GM19238 (cell line): ENCODE data around the gene CIAO2B.

Experiments
- DNase-seq: peaks from one replicate; pipeline ENCODE4 v3.0.0; 2011; ENCODE audit warnings: low spot score; ENCODE audit not compliant: insufficient read length

The CIAO2B gene

DNA sequence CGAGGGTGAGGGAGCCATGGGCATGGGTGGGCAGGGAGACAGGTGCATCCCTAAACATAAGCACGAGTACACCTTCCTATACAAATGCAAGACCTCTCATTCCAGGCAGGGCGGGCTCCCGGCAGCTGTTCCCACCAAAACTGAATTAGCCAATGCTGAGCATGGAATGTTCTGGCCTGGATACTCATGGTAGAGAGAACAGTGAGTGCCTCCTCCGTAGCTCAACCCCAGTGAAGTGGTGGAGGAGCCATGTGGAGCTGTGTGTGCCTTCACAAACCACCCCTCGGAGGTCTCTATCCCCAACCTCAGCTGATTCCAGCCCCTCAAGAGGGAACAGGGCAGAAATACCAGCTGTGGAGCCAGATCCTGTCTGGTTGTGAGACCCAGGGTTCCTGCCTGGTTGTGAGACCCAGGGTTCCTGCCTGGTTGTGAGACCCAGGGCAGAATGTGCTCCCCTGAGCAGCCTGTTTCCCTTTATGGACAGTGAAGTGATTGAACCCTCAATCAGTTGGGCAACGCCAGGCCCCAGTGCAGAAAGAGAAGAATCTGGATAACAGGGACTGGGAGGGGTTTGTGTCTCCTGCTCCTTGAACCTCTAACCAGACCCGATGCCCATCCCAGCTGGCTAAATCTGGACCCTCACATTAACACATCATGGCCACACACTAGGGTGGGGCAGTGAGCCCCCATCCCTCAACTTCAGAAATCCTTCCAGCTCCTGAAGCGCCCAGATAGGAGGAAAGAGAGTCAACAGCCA, 13.1 kb downstream of the CIAO2B start:
- DNase-seq = no peak

DNA sequence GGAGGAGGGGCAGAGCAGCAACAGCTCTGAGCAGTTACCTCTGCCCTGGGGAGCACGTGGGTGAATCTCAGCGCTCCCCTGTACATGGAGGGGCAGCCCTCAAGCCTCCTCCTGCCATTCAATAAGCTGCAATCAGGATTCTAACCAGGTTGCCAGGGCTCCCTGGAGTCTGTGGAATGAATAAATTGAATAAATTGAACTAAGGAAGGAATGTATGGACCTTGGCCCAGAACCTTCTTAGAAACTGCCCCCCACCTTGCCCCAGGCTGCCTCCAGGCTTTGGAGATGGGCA, 14.0 kb downstream of the CIAO2B start:
- DNase-seq = no peak

DNA sequence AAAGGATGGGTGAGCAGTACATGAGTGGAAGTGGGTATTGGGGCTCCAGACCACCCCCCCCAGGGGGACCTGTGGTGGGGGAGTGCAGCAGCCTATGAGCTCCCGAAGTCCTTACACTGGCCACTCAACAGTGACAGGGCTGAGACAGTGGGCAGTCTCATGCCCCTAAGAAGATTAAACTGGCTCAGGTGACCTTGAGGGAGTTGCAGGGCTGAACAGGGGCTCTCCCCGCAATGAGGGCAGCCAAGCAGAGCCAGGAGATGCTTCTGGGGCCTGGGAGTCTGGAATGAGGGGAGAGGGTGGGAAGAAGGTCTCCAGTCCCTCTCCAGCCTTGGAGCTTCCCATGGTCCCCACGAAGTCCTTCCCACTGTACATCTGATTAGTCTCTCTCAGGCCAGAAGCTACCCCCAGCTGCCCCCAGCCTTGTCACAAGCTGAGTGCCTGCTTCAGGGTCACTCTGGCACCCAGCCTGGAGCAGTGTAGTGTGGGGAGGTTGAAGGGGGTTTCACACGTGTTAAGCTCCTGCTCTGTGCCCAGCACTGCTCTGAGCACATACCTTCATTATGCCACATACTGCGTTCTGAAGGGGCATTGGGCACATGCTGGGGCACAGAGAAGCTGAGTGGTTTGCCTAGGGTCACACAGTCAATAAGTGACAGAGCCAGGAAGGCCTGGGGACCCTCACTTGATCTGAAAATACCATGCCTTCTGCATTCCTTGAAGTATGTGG, 14.5 kb downstream of the CIAO2B start:
- no peak for DNase-seq

DNA sequence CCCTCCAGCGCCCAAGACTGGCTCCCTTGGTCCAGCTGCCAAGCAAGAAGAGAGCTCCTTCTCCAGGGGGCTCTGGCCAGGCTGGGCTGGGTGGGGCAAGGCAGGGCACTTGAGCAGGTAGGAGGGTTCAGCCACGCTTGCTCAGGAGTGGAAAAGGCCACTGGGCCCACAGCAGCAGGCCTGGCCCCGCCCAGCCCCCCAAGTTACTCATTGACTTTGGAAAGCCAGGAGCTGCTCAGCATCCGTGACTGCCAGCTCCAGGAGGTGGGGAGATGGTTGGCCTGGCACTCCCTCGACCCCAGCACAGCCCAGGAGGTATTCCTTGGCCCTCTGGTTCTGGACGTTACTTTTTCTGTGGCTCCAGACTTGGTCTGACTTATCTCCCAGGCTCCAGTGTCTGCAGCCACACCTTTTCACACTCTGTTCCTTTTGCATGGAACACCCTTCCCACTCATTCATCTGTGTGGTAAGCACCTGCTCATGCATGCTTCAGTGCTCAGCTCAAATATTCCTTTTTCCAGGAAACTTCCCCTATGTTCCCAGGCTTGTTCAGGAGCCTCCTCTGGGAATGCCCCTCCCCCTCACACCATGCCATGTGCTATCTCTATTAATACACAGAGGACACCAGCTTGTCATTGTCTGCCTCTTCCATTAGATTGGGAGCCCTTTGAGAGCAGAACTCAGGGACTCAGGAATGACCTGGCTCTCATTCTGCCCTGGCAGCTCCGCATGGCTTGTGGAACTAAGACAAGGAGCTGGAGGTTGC, 15.2 kb downstream of the CIAO2B start, which contains the start of gene CDH16:
TSS of gene CDH16 (minus strand) at position 83 of the 766 bp plus-strand sequence. CDS start 820 bp downstream, outside the sequence.
- DNase-seq = no peak

DNA sequence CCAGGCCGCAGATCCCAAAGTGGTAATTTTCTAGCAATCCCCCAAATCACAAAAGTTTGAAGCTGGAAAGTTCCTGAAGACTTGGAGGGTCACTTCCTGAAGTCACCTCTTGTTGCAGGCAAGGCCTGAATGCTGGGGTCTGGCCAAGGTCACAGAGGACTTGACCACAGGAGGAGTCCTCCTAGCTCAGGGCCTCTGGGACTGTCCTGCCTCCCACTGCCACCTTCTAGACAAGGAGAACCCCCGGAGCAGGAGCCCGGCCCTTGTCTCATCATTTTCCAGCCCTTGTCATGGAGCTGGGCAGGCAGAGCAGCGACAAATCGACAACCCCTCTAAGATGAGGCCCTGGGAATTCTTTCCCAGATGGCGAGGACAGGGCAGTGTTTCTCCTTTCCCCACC, 15.8 kb downstream of the CIAO2B start:
- no peak for DNase-seq

DNA sequence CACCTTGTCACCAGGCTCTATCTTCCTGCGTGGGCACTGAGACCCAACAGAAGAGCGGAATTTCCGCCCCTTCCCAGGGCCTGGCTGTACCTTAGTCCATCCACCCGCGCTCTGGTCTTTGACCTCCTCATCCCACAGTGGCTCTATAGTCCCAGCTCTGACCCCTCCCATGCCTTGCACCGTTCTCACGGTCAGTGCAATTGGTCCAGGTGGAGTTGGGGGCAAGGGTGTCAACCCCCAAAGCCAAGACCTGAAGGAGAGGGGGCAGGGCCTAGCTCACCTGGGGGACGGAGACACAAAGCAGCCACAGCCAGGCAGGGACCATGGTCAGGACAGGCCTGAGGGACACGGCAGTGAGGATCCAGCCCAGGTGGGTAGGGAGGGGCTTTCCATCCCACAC, 16.5 kb downstream of the CIAO2B start:
- DNase-seq = no peak

DNA sequence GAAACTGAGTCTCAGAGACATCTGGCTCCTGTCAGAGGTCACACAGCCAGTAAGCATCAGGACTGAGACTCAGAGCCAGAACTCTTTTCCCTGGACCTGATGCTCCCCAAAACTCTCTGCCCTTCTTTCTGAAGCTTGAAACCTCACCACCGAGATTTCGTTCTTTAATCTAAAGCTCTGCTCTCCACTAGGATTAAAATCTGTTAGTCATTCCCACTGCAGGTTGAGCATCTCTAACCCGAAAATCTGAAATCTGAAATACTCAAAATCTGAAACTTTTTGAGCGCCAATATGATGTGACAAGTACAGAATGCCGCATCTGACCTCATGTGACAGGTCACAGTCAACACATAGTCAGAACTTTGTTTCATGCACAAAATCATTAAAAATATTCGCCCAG, 17.7 kb downstream of the CIAO2B start:
- DNase-seq = no peak

DNA sequence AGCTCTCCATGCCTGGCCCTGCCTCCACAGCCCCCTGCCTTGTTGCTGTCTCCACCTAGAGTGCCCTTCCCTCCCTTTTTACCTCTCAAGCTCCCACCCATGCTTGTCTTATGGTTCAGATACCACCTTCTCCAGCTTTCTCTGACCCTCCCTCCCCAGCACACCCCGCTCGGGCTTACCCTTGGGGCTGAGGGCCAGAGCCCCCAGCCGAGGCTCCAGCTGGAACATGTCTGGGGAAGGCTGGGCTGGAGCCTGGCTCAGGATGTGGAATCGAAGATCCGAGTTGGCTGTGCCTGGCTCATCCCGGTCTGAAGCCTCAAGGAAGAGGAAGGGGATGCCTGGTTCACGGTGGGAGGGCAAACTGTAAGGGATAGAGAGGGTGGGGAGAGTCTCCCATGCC, 19.2 kb downstream of the CIAO2B start:
- no peak for DNase-seq

DNA sequence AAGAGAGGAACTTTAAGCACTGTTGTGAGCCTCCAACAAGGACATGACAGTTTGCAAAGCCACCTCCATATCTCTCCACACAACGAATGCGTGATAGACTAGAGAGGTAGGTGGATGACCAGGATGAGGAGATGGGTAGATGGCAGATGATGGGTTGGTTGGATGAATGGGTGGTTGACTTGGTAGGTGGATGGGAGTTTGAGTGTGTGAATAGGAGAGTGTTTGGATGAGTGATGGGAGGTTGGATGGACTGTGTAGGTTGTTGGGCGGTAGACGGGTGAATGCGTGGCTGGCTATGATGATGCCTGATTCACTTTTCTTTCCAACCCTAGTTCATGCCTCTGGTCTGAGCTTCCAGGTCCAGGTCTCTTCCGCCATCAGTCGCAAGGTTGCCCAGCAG, 19.7 kb downstream of the CIAO2B start:
- DNase-seq = no peak

DNA sequence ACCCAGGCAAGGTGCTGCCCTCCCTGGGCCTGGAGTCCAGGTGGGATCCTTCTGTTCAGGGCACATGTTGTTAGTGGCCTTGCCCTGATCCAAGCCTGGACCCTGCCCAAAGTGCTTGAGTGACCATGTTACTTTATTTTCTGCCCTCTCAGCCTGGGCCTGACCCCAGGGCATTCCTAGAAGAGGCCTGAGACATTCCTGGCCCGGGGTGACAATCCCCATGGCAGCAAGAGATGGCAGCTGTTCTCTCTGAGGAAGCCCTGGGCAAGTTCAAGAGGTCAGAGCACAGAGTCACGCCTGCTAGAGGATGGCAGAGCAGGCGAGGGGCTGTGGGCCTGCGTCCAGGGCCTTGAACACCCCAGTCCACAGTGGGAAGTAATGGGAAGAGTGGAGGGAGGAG, 20.5 kb downstream of the CIAO2B start:
- no peak for DNase-seq

DNA sequence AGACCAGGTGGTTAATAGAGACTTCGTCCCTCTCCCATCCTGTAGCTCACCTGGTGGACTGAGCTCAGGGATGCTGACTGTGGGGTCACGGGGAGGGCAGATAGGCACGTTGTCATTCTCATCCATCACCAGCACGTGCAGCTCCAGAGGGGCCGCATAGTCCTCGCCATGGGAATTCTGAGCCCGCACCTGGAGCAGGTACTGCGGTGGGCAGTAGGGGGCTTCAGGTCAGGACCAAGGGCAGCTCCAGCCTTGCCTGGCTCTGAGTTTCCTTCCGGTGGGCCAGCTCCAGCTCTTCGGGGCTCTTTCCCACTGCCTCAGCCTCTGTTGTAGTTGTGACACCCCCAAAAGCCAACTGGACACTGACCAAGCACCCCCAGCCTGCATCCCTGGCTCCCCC, 21.1 kb downstream of the CIAO2B start:
- no peak for DNase-seq

DNA sequence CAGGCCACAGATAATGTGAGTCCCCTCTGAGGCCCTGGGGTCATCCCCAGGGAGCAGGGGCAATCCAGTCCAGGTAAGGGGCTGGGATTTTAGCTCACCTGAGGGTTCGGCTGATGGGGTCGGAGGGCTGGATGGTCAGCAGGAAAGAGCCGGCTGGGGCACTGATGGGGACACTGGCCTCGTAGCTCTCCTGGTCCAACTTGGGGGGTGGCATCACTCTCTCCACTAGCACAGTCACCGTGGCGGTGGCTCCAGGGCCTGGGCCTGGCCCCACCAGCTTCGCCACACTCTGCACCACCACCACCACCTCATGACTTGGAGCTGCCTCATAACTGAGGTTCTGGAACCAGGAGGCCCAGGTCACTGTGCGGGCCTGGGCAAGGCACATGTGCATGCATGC, 22.4 kb downstream of the CIAO2B start:
- DNase-seq = no peak

DNA sequence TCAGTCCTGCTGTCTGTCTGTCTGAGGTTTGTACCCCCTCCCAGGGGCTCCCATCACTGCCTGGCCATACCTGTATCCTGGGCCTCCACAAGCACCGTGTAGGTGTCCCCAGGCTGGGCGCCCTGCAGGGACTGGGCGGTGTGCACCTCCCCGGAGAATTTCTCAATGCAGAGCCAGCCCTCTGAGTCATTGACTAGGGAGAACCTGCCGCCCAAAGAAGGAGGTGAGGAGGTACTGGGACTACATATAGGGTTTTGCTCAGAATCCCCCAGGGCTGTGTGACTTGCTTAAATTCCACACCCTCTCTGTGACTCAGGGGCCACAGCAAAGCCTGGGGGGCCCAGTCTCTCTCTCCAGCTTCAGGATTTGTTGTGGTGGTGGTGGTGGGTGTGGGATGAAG, 23.1 kb downstream of the CIAO2B start:
- DNase-seq = no peak

DNA sequence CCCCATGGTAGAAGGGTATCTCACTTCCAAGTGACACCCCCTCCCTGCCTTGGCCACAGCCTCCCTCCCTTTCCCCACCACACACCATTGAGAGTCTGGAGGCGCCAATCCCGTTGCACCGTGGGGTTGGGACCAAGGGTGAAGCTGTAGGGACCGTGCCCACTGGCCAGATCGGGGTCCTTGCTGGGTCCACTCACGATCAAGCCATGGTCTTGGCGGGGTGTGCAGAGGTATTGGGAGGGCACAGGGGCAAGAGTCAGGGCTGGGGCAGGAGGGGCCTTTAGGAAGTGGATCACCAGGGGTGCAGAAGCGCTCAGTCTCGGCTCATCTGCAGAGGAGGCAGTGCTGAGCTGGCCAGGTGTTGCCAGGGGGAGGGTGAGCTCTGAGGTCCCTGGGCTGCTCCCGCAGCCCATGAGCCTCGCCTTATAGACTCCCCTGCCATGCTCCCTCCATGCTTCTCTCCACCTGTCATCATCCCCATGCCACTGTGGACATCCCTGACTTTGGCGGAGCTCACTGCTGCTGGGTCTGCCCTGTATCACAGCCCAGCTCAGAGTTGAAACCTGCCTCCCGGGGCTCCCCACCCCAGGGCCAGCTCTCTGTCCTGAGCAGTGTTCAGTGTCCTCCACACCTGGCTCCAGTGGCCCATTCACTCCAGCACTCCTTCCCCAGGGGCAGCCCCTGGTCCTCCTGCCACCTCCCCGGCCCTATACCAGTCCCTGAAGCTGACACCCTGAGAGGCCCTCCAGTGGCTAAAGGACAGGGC, 23.8 kb downstream of the CIAO2B start:
- no peak for DNase-seq

DNA sequence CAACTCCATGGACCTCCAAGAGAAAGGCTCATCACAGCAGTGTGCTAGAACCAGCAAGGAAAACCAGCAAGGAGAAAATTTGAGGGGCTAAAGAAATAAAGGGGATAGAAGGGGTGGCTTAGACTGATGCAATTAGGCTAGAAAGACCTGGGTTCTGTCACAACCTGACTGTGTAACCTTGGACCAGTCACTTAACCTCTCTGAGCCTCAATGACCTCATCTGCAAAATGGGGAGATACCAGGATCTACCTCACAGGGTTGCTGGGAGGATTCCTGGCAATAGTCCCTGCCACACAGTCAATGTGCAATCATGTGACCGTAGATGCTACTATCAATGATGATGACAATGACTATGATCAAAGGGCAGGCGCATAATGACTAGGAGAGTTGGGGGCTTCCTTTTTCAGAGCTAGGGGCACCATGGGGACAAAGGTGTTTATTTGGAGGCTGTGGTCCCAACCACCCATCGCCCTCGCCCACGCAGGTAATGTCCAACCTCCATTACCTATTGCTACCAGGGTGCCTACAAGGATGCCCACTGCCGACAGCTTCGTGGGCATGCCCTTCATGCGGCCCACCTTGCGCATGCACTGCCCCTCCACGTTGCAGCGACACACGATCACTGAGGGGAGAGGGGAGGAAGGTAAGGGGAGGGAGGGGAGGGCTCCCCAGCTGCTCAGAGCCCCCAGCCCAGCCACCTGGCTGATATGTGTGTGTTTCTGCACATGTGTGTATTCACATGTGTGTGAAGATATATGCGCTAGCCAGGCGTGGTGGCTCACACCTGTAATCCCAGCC, 25.2 kb downstream of the CIAO2B start:
- no peak for DNase-seq

DNA sequence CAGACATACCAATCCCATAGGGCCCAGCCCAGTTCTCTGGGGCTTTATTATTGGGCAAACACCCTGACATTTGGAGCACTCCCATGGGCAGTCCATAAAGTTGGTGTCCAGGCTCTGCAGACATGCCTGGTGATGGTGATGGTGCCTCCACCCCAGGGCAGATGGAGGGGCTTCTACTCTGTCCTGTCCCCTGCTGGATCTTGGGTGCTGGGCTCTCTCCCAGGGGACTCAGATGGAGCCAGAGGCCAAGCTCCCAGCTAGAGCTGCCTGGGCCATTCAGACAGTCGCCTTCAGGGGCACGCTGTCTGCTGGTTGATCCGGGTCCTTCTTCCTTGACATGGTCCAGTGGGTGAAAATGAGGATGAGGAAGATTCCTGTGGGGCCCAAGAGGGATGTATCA, 26.1 kb downstream of the CIAO2B start:
- no peak for DNase-seq

DNA sequence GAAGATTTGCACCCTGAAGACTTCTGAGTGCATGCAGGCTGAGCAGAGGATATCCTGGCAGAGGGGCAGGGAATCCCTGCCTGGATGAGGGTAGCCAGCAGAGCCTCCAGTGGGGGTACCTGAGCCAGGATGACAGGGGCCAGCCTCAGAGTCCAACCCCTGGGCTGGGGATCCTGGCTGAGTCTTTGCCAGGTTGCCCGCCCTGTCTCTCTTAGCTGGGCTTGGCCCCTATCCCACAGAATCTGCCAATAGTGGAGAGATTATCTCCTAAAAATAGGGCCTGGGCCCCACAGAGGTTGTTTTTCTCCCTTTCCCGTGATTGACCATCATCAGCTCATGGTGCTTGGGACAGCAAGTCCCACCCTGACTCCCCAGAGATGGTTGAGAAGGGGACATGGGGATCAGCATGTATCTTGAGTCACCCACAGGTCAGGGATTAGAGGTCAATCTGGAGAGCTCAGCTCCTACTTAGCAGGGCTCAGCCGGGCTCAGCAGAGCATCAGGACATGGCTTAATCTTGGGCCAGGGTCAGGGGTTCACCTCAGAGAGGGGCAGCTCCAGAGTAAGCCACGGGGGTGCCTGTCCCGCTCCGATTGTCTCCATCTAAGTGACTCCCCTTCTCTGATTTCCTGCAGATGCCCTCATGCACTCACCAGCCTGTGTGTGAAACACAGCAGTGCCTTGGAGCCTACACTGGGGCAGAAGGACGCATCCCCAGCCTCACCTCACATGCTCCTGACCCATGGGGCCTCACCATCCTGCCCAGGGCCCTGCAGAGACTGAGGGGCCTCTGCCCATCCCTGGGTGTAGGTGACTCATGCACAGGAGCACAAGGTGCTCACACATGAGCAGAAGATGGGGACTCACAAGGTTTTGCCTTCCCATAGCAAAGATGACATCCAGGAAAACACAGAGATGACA, 27.0 kb downstream of the CIAO2B start:
- no peak for DNase-seq

DNA sequence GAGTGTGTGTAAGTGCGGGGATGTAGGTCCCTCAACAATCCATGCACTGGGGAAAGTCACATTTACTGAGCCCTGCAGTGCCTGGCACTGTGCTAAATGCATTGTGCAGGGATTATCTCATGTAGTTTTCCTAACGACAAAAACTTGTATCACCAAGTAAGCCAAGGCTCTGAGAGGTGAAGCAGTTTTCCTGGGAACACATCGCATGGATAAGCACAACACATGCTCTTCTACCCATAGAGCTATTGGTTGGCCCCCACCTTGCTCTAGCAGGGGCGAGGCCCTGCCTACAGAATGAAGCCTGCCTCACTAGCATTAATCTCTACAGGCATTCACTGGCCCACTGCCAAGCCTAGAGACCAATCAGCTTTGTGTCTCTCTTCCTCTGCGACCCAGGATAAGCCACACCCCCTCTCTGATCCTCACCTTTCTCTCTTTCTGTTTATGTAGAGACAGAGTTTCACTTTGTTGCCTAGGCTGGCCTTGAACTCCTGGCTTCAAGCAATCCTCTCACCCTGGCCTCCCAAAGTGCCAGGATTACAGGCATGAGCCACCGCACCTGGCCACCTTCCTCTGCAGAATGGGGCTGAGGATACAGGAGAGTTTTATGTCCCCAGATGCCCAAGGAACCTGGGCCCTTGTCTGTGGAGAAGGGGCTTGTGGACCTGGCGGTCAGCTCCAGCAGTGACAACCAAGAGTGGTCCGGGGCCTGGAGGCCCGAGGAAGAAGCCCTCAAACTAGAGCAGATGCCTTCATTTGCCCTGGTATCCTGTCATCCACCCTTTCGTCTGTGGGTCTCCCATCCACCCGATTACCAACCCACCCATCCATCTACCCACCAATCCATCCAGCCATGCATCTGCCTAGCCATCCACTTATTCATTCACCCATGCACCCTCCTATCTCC, 28.3 kb downstream of the CIAO2B start:
- DNase-seq = peak; percentile 0
